Ovary (tissue), 3 donors: ENCODE measurements around the gene C9orf50.

Source experiments
- CTCF ChIP-seq, 3 donors: fragments of 450-650 bp in 2 of 3; fragments of 200-600 bp in 1 of 3; IDR thresholded peaks; one replicate each; pipeline versions ENCODE4 v1.5.1 to v1.8.0; 2016 to 2022; ENCODE audit warnings: antibody characterized with exemption in 3 of 3, mild to moderate bottlenecking in 1 of 3
- EP300 ChIP-seq: sonication (generic); formaldehyde crosslinking; IDR thresholded peaks from one replicate; pipeline ENCODE4 v1.6.1; 2017; ENCODE audit warnings: antibody characterized with exemption
- POLR2A ChIP-seq: fragments of 450-650 bp; IDR thresholded peaks from one replicate; pipeline ENCODE4 v1.6.1; 2017; ENCODE audit warnings: antibody characterized with exemption, mild to moderate bottlenecking, moderate library complexity
- donor health status: DM: no; HTN: no; CAD: no.

DNA sequence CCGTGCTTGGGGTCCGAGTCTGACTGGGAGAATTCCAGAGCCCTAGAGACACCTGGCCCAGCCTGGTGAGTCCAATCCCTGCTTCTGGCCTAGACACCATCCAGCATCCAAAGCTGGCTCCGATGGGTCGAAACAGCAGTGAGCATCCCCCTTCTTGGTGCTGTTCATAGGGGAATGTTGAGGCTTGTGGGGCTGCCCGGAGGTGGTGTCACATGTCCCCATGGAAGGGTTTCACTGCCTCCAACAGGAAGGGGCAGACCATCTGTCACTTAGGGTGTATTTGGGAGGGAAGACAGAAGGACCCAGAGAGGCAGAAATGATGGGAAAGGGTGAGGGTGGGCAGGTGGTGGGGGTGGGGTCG lies 13.9 kb downstream of the C9orf50 start:
- TF ChIP-seq EP300 (no peak), CTCF (IDR thresholded peaks at IDR 0.05) (no peak), POLR2A (no peak)
